Jurkat, Clone E6-1 (cell line): ENCODE measurements around the gene TAF4.
A peak's percentile ranks its signal among the peaks of the same experiment; 100 is the strongest.
"Not testable (repeated sequence)": the region's sequence is repeated elsewhere in the genome, so short reads cannot be mapped to it uniquely, and the experiment has no call there.

Source experiments
- DNase-seq: peaks from one replicate; pipeline ENCODE4 v3.0.0-alpha.2; 2011; ENCODE audit warnings: low read depth, low spot score
- H3K4me3 ChIP-seq: 2 replicates; pipeline ENCODE4 v1.5.1; 2011; ENCODE audit warnings: mild to moderate bottlenecking, low read length, control low read depth, moderate library complexity

TAF4 gene

GRCh38 chr20:62084224-62084623 is 18.5 kb upstream of the TAF4 start:
- not testable (repeated sequence) for DNase-seq

GRCh38 chr20:62083312-62083711 is 17.6 kb upstream of the TAF4 start:
- no peak for DNase-seq
- H3K4me3 ChIP-seq: no peak overlapping the region

More at GRCh38 chr20:62084224-62084623, 18.5 kb upstream of the TAF4 start:
- H3K4me3 ChIP-seq: not testable (repeated sequence)

DNA sequence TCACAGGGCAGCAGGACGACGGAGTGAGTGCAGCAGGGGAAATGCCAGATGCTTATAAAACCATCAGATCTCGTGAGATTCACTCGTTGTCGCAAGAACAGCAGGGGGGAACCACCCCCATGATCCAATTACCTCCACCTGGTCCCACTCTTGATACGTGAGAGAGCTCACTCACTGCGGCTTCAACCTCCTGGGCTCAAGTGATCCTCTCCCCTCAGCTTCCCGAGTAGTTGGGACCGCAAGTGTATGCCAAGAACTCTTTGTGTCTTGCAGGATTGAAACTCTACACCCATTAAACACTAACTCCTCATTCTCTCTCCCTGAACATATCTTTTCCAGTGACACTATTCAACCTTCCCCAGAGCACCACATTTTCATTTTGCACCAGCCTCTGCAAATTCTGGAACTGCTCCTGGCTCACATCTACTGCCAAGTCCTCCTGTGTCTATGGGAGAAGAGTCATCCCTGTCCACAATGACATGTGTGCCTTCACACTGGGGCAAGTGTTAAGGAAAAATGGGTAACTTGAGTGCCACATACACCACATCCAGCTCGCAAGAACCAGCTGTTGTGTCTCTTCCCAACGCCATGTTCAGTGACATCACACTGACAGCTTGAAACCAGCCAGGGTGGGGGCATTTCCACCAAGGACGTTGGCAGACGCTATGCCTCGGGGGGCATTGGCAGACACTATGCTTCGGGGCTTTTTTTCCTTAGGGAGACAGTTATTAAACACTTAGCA is 14.7 kb upstream of the TAF4 start:
- H3K4me3 ChIP-seq: no peak overlapping the region
- DNase-seq: no peak

- no peak overlapping the region for H3K4me3 ChIP-seq
- DNase-seq: no peak
Measured at GRCh38 chr20:62079166-62079565, 13.5 kb upstream of the TAF4 start.

DNA sequence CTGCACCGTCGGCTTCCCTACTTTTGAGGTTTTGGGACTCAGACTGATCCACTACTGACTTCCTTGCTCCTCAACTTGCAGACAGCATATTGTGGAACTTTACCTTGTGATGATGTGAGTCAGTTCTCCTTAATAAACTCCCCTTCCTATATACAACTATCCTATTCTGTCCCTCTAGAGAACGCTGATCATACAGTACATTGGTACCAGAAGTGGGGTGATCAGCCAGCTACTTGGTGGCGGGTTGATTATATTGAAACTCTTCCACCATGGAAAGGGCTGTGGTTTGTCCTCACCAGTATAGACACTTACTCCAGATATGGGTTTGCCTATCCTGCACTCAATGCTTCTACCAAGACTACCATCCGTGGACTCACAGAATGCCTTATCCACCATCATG is 7.6 kb upstream of the TAF4 start:
- DNase-seq: no peak
- H3K4me3 ChIP-seq: no peak overlapping the region

GRCh38 chr20:62071669-62072430 is 6.2 kb upstream of the TAF4 start:
- DNase-seq, H3K4me3 ChIP-seq: not testable (repeated sequence)

- DNase-seq: no peak
- H3K4me3 ChIP-seq: no peak overlapping the region
Measured at GRCh38 chr20:62069741-62070216, 4.1 kb upstream of the TAF4 start.

- DNase-seq: no peak
- no peak overlapping the region for H3K4me3 ChIP-seq
Measured at GRCh38 chr20:62068997-62069396, 3.3 kb upstream of the TAF4 start.

DNA sequence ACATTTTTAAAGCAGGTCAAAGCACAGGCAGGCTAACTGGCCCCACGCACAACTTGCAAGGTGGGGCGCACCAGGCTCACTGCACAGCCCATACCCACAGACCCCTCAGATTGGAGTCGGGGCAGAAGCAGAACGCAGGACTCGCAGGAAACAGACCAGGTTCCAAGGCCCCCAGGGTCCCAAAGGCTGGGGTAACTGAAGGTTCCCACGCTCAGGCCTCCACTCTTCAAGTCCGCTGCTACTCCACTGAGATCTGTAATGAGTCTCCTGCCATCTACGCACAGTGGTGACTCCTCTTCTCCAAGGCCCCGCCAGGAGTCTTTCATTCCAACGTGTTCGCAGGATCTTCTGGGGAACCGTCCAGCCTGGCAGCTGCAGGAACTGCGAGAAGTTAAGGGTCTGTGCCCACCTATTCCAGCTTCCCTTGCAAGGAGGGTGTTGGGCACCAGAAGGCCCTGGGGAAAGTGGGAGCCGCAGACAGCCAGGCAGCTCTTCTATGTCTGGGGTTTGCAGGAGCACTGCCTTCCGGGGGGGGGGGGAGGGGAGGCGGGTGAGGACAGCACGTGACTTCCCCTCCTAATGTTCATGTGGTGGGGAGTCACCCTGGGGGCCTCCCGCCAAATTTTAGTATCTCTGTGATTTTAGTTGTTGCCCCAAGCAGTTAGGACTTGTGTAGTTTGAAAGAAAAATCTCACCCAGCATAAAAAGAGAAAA is 2.0 kb upstream of the TAF4 start:
- peak; percentile 59 for DNase-seq
- peak overlapping the region; percentile 37 for H3K4me3 ChIP-seq

GRCh38 chr20:62066983-62067433 is 1.3 kb upstream of the TAF4 start:
- no peak for DNase-seq
- peak overlapping the region; percentile 66 for H3K4me3 ChIP-seq

DNA sequence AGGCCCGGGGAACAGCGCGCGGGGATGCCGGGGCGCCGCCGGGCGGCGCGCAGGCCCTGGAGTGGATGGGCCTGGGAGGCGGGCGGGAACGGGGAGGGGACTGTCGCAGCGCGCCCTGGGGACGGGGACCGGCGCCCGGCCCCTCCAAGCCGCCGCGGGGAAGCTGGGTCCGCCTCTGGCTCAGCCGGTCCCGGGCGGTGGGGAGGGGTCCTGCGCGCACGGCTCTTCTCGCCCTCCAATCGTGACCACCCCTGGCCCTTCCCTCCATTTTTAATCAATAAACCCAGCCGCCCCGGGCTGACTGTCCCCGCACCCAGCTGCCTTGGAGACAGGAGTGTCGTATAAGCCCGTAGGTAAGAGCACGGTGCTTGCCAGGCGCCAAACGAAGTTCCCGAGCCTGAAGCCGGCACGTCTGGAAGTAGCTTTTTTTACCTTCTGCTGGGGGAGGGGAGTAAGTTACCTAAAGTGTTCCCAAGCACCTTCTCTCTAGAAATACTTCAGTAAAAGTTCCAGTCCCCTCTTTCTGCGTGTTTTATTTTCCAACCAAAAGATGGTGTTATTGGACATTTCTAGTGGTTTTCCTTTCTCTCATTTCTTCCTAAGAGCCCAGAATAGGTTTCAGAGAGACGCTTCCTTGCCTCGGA is 780 bp upstream of the TAF4 start:
- DNase-seq: no peak
- H3K4me3 ChIP-seq: peak overlapping the region; percentile 66

GRCh38 chr20:62064770-62065673 is 659 bp downstream of the TAF4 start:
- peak overlapping the region; percentile 51 for H3K4me3 ChIP-seq
- no peak for DNase-seq

GRCh38 chr20:62063981-62064769 is 1.5 kb downstream of the TAF4 start:
- no peak overlapping the region for H3K4me3 ChIP-seq
- no peak for DNase-seq

DNA sequence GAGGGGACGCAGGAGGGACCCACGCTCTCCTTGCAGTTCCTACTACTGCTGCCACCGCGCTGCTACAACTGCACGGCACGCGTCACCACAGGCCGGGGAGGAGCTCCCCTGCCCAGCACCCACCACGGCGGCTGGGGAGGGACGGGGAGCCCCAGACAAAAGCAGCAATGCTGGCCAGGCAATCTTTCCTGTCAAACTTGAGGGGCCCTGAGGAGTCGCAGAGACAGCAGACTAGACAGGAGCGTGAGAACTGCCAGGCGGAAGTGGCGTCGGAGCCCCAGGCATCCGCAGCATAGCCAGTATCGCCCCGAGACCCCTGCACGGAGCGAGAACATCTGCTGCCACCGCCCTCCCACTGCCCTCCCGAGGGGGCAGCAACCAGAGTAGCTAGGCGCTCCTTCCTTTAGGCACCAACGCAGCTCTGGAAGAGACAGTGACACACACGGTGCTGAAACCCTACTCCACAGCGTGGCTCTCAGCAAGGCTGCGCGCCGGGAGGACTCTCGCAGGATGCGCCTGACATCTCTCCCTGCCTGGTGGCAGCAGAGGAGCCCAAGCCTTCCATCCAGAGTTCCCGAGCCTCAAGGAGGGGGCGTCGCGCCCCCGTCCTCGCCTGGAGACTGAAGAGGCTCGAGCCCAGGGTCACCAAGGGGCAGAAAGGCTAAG is 2.2 kb downstream of the TAF4 start:
- DNase-seq: no peak
- H3K4me3 ChIP-seq: no peak overlapping the region

DNA sequence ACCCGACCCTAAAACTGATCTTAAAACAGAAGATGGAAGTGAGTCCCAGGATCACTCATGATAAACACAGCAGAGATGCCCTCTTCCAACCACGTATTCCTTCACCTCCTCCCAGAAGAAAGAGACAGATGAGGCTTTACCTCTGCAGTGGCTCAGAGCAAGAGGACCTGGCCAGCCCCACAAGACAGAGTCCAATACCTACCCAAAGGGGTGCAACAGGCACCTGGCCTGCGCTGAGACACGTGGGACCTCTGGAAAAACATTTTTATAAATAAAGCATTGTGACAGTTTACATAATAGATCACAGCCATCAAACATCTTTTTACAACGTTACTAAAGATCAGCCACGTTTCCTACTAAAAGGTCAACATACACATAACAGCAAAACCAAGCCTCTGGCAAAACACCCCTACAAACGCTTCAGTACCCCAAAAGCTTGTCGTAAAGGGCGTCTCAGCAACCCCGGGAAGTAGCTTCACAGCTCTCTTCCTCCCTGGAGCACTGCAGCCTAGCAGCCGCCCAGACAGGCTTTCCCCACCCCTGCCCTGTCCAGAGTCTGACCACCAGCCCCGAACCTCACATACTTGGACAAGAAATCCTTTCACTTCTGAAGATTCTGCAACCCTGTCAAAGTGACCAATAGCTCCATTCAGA is 2.9 kb downstream of the TAF4 start:
- H3K4me3 ChIP-seq: no peak overlapping the region
- DNase-seq: no peak

DNA sequence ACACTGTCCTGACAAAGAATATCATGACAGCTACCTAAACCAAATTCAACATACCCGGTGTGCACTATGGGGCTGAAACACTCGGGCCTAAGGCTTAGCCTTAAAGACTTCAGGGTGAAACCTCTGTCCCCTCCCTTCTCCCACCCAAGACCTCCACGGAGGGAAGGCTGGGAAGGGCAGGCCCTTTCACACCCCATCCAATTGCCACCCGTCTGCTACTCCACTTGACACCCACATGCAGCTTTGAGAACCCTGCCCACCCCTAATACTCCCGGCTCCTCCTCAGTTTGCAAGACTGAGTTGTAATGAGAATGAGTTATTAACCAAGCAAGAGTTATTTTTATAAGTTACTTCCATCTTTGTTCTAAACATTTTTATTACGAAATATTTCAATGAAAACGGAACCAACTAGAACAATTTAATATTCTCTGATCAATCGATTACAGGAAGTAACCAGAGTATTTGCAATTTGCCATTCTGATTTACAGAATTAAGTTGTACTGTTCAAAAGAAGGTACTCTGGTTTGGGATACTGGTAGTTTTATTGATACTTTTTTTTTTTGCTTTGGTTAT is 3.7 kb downstream of the TAF4 start:
- no peak overlapping the region for H3K4me3 ChIP-seq

More for the DNA sequence above, 3.7 kb downstream of the TAF4 start:
- DNase-seq: no peak
